ENCODE measurements around the gene GPX4.
A peak's percentile ranks its signal among the peaks of the same experiment; 100 is the strongest.

GPX4 gene

DNA sequence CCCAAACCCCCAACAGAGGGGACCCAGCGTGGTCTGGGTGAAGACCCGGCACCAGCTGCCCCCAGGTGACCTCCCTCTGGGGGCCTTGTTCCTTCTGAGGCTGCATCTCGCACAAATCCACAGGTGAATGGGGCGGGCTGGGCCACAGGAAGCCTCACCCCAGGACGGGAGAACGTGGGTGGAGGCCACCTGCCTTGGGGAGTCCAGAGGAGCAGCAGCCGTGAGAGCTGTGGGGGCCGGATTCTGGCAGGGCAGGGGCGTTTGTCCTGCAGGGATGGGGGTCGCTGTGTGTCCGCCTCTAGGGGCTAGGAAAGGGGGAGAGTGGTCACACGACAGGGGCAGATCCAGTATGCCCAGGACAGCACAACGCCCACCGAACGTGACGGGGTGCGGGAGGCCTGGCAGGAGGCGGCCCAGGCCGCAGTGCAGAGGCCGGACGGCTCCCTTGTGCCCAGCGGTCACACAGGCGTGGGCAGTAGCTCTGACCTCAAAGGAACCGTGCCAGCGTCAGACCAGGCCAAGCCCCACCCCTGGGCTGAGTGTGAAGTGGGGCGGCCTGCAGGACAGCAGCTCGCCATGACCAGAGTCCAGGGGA, 15.3 kb upstream of the GPX4 start:
- Histone ChIP-seq H2AK5ac (ENCODE audit: low read depth, low read length) (no peak overlapping the region), H3K18ac (ENCODE audit: low read length) (no peak overlapping the region), H3K4me1 (ENCODE audit: control insufficient read depth in 2 of 2, insufficient read depth in 1 of 2, low read depth in 1 of 2, low read length in 2 of 2) (peaks cover 0 to under 1% of the 10 kb centered on the region in 2 donors), H4K8ac (ENCODE audit: low read depth, low read length) (no peak overlapping the region), H3K14ac (ENCODE audit: low read length) (no peak overlapping the region), H3K36me3 (replicated peaks in 1 of 2; ENCODE audit: control insufficient read depth in 2 of 2, insufficient read depth in 2 of 2, low read length in 2 of 2) (peaks cover 37 to 87% of the 10 kb centered on the region in 2 donors), H3K4me3 (ENCODE audit: low read length in 2 of 2) (no peak overlapping the region), H3K4ac (ENCODE audit: low read length) (no peak overlapping the region), H3K4me2 (ENCODE audit: insufficient read depth, low read length, poor library complexity, severe bottlenecking) (no peak overlapping the region), H3K27me3 (ENCODE audit: control insufficient read depth in 3 of 3, insufficient read depth in 3 of 3, low read depth in 1 of 3, low read length in 3 of 3) (no peaks in the 10 kb centered on the region), H3K9me3 (replicated peaks in 1 of 2; ENCODE audit: control insufficient read depth in 2 of 2, insufficient read depth in 1 of 2, low read depth in 1 of 2, low read length in 2 of 2) (no peaks in the 10 kb centered on the region), H4K91ac (ENCODE audit: low read depth, low read length, poor library complexity) (no peak overlapping the region), H3K79me1 (ENCODE audit: low read depth, low read length) (peaks cover 11% of the 10 kb centered on the region), H3K9ac (ENCODE audit: low read depth, low read length, poor library complexity) (no peak overlapping the region), H2AFZ (ENCODE audit: low read length) (no peak overlapping the region), H2BK15ac (ENCODE audit: low read length) (no peak overlapping the region), H2BK120ac (ENCODE audit: low read depth, low read length) (no peak overlapping the region), H3K23ac (ENCODE audit: low read depth, low read length, poor library complexity) (peak overlapping the region; percentile 43), H3K27ac (replicated peaks; ENCODE audit: low read length) (no peak overlapping the region), H2BK12ac (ENCODE audit: low read length) (no peak overlapping the region), H2BK5ac (ENCODE audit: low read length) (peak overlapping the region; percentile 39)
- no CpG with 5 or more reads among the region's 27 CpGs for WGBS, 2 donors (ENCODE audit: extremely low coverage in 2 of 2, insufficient read length in 2 of 2, insufficient replicate concordance in 1 of 2)
- DNase-seq (ENCODE audit: low spot score): no peak

DNA sequence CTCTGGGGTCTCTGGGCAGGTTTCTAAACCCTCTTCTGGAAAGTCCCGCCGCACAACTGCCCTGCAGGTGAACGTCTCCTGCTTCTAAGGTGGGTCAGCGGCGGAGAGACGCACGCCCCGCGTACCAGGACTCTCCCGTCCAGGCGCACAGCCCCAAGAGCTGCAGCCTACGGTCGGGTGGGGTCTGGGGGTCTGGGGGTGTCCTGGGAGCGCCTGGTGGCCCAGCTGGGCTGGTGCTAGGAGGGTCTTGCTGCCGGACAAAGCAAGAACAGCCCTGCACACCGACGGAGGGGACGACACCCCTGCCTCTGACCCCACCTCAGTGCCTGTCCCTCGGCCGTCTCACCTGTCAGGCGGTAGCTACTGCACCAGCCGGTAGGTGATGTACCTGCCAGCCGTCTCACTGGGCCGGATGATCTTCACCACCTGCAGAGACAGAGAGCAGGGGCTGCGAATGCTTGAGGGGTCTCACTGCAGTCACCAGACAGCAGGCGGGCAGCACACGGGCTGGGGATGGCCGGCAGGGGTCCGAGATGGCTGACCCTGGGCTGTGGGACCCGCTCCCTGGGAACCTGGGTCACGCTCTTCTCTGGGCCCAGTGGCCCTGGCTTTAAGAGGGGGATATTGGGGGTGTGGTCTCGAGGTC, 14.5 kb upstream of the GPX4 start:
- Histone ChIP-seq H3K27ac (replicated peaks; ENCODE audit: low read length) (no peak overlapping the region), H2BK15ac (ENCODE audit: low read length) (no peak overlapping the region), H3K27me3 (ENCODE audit: control insufficient read depth in 3 of 3, insufficient read depth in 3 of 3, low read depth in 1 of 3, low read length in 3 of 3) (no peaks in the 10 kb centered on the region), H2BK5ac (ENCODE audit: low read length) (peak overlapping the region; percentile 39), H3K23ac (ENCODE audit: low read depth, low read length, poor library complexity) (no peak overlapping the region), H4K91ac (ENCODE audit: low read depth, low read length, poor library complexity) (no peak overlapping the region), H3K79me1 (ENCODE audit: low read depth, low read length) (peaks cover 15% of the 10 kb centered on the region), H2AK5ac (ENCODE audit: low read depth, low read length) (no peak overlapping the region), H3K9ac (ENCODE audit: low read depth, low read length, poor library complexity) (no peak overlapping the region), H3K4me1 (ENCODE audit: control insufficient read depth in 2 of 2, insufficient read depth in 1 of 2, low read depth in 1 of 2, low read length in 2 of 2) (peaks cover 4 to 8% of the 10 kb centered on the region in 2 donors), H2BK12ac (ENCODE audit: low read length) (no peak overlapping the region), H4K8ac (ENCODE audit: low read depth, low read length) (no peak overlapping the region), H3K14ac (ENCODE audit: low read length) (no peak overlapping the region), H2BK120ac (ENCODE audit: low read depth, low read length) (no peak overlapping the region), H3K36me3 (replicated peaks in 1 of 2; ENCODE audit: control insufficient read depth in 2 of 2, insufficient read depth in 2 of 2, low read length in 2 of 2) (peaks cover 37 to 84% of the 10 kb centered on the region in 2 donors), H2AFZ (ENCODE audit: low read length) (no peak overlapping the region), H3K18ac (ENCODE audit: low read length) (no peak overlapping the region), H3K4me3 (ENCODE audit: low read length in 2 of 2) (no peak overlapping the region), H3K4ac (ENCODE audit: low read length) (no peak overlapping the region), H3K9me3 (replicated peaks in 1 of 2; ENCODE audit: control insufficient read depth in 2 of 2, insufficient read depth in 1 of 2, low read depth in 1 of 2, low read length in 2 of 2) (no peaks in the 10 kb centered on the region), H3K4me2 (ENCODE audit: insufficient read depth, low read length, poor library complexity, severe bottlenecking) (no peak overlapping the region)
- DNase-seq (ENCODE audit: low spot score): no peak
- no CpG with 5 or more reads among the region's 32 CpGs for WGBS, 2 donors (ENCODE audit: extremely low coverage in 2 of 2, insufficient read length in 2 of 2, insufficient replicate concordance in 1 of 2)

DNA sequence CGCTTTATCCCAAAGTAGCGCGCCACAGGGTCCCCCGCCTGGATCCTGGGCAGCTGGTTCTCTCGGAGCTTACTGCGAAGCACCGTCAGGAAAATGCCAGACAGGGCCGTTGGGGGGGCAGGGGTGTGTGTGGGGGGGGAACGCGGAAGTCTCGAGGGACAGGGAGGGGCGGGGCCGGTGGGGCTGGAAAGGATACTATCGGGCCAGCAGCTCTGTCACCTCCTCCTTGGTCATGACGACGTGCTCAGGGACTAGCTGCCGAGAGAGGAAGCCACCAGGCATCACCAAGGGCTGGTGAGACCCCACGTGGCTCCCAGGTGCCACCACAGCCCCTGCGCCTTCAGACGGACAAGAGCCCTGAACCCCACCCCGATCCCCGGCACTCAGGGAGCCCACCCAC, 13.9 kb upstream of the GPX4 start:
- Histone ChIP-seq H3K4me3 (ENCODE audit: low read length in 2 of 2) (no peak overlapping the region), H3K79me1 (ENCODE audit: low read depth, low read length) (peaks cover 18% of the 10 kb centered on the region), H3K4me2 (ENCODE audit: insufficient read depth, low read length, poor library complexity, severe bottlenecking) (no peak overlapping the region), H3K27me3 (ENCODE audit: control insufficient read depth in 3 of 3, insufficient read depth in 3 of 3, low read depth in 1 of 3, low read length in 3 of 3) (no peaks in the 10 kb centered on the region), H2AFZ (ENCODE audit: low read length) (no peak overlapping the region), H3K4ac (ENCODE audit: low read length) (no peak overlapping the region), H3K18ac (ENCODE audit: low read length) (no peak overlapping the region), H3K36me3 (replicated peaks in 1 of 2; ENCODE audit: control insufficient read depth in 2 of 2, insufficient read depth in 2 of 2, low read length in 2 of 2) (peaks cover 35 to 80% of the 10 kb centered on the region in 2 donors), H2BK5ac (ENCODE audit: low read length) (no peak overlapping the region), H3K4me1 (ENCODE audit: control insufficient read depth in 2 of 2, insufficient read depth in 1 of 2, low read depth in 1 of 2, low read length in 2 of 2) (peaks cover 7 to 9% of the 10 kb centered on the region in 2 donors), H3K27ac (replicated peaks; ENCODE audit: low read length) (no peak overlapping the region), H2AK5ac (ENCODE audit: low read depth, low read length) (no peak overlapping the region), H3K9me3 (replicated peaks in 1 of 2; ENCODE audit: control insufficient read depth in 2 of 2, insufficient read depth in 1 of 2, low read depth in 1 of 2, low read length in 2 of 2) (no peaks in the 10 kb centered on the region), H4K8ac (ENCODE audit: low read depth, low read length) (no peak overlapping the region), H3K14ac (ENCODE audit: low read length) (no peak overlapping the region), H4K91ac (ENCODE audit: low read depth, low read length, poor library complexity) (no peak overlapping the region), H2BK15ac (ENCODE audit: low read length) (no peak overlapping the region), H3K23ac (ENCODE audit: low read depth, low read length, poor library complexity) (no peak overlapping the region), H3K9ac (ENCODE audit: low read depth, low read length, poor library complexity) (no peak overlapping the region), H2BK120ac (ENCODE audit: low read depth, low read length) (no peak overlapping the region), H2BK12ac (ENCODE audit: low read length) (no peak overlapping the region)
- DNase-seq (ENCODE audit: low spot score): no peak
- no CpG with 5 or more reads among the region's 22 CpGs for WGBS, 2 donors (ENCODE audit: extremely low coverage in 2 of 2, insufficient read length in 2 of 2, insufficient replicate concordance in 1 of 2)

DNA sequence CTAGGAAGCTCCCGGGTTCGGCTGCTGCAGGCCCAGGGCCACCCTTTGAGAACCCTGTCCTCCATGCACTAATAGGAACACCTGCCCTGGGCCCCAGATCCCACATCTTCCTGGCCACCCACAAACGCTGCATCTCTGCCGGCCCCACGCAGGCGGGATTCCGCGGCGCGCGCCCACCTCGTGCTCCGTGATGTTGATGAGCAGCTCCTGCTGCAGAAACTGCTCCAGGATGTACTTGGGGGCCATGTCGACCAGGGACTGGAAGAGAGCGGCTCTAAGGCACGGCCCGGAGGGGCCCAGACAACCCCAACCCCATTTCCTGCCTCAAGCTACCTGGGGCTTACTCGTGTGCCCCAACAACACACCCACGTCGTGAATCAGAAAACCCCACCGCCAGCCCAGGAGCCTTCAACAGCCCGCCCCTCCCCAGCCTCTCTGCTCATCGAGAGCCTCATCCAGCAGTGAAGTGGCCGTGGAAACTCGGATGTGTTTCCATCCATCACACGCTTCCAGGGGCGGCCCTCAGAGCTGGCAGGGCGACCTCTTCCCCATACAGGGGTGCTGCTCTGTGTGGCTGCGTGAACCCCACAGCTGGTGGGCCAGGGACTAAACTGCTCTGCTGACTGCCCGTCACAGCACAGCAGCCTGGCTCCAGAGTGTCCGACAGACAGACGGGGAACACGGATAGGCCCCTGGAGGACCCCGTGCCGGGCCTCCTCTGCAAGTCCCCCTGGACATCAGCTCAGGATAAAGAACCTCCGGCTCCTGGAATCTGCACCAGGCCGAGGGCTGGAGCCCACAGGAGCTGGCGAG, 12.9 kb upstream of the GPX4 start:
- H2BK120ac ChIP-seq (ENCODE audit: low read depth, low read length): no peak overlapping the region
- H3K79me1 ChIP-seq (ENCODE audit: low read depth, low read length): peaks cover 18% of the 10 kb centered on the region
- no peak overlapping the region for H2AFZ ChIP-seq (ENCODE audit: low read length)
- H3K18ac ChIP-seq (ENCODE audit: low read length): no peak overlapping the region
- no peak overlapping the region for H2BK12ac ChIP-seq (ENCODE audit: low read length)
- peaks cover 9 to 11% of the 10 kb centered on the region in 2 donors for H3K4me1 ChIP-seq (ENCODE audit: control insufficient read depth in 2 of 2, insufficient read depth in 1 of 2, low read depth in 1 of 2, low read length in 2 of 2)
- no peak overlapping the region for H4K91ac ChIP-seq (ENCODE audit: low read depth, low read length, poor library complexity)
- DNase-seq (ENCODE audit: low spot score): no peak
- no peak overlapping the region for H3K14ac ChIP-seq (ENCODE audit: low read length)
- no peak overlapping the region for H3K27ac ChIP-seq (replicated peaks; ENCODE audit: low read length)
- H2AK5ac ChIP-seq (ENCODE audit: low read depth, low read length): no peak overlapping the region
- peaks cover 34 to 69% of the 10 kb centered on the region in 2 donors for H3K36me3 ChIP-seq (replicated peaks in 1 of 2; ENCODE audit: control insufficient read depth in 2 of 2, insufficient read depth in 2 of 2, low read length in 2 of 2)
- no peak overlapping the region for H3K9ac ChIP-seq (ENCODE audit: low read depth, low read length, poor library complexity)
- no peaks in the 10 kb centered on the region for H3K27me3 ChIP-seq (ENCODE audit: control insufficient read depth in 3 of 3, insufficient read depth in 3 of 3, low read depth in 1 of 3, low read length in 3 of 3)
- no peak overlapping the region for H3K4ac ChIP-seq (ENCODE audit: low read length)
- no peak overlapping the region for H3K4me3 ChIP-seq (ENCODE audit: low read length in 2 of 2)
- no peaks in the 10 kb centered on the region for H3K9me3 ChIP-seq (replicated peaks in 1 of 2; ENCODE audit: control insufficient read depth in 2 of 2, insufficient read depth in 1 of 2, low read depth in 1 of 2, low read length in 2 of 2)
- H2BK15ac ChIP-seq (ENCODE audit: low read length): no peak overlapping the region
- WGBS, 2 donors (ENCODE audit: extremely low coverage in 2 of 2, insufficient read length in 2 of 2, insufficient replicate concordance in 1 of 2): no CpG with 5 or more reads among the region's 38 CpGs
- no peak overlapping the region for H4K8ac ChIP-seq (ENCODE audit: low read depth, low read length)
- H3K23ac ChIP-seq (ENCODE audit: low read depth, low read length, poor library complexity): no peak overlapping the region
- no peak overlapping the region for H2BK5ac ChIP-seq (ENCODE audit: low read length)
- H3K4me2 ChIP-seq (ENCODE audit: insufficient read depth, low read length, poor library complexity, severe bottlenecking): no peak overlapping the region

Measured in neuronal stem cell (in vitro differentiated cells).